Parathyroid adenoma (tissue), 2 donors: Measurements from ENCODE around the gene ABTB1.

ENCODE experiments used
- H2AFZ ChIP-seq: fragments of 300-600 bp; sonication (generic); one replicate; pipeline ENCODE4 v1.7.0; 2017; ENCODE audit warnings: antibody characterized with exemption, mild to moderate bottlenecking
- H3K27ac ChIP-seq: fragments of 300-600 bp; sonication (generic); one replicate; pipeline ENCODE4 v1.7.0; 2017
- H3K27me3 ChIP-seq: fragments of 300-600 bp; sonication (generic); one replicate; pipeline ENCODE4 v1.7.0; 2017; ENCODE audit warnings: low read length; ENCODE audit not compliant: control insufficient read depth, insufficient read depth
- H3K36me3 ChIP-seq: fragments of 300-600 bp; sonication (generic); one replicate; pipeline ENCODE4 v1.7.0; 2017; ENCODE audit warnings: low read length; ENCODE audit not compliant: control insufficient read depth, insufficient read depth
- H3K4me1 ChIP-seq: fragments of 300-600 bp; sonication (generic); one replicate; pipeline ENCODE4 v1.7.0; 2017; ENCODE audit warnings: control low read depth
- H3K4me2 ChIP-seq: fragments of 300-600 bp; sonication (generic); one replicate; pipeline ENCODE4 v1.7.0; 2017; ENCODE audit warnings: low read length
- H3K4me3 ChIP-seq: fragments of 300-600 bp; sonication (generic); one replicate; pipeline ENCODE4 v1.7.0; 2017; ENCODE audit warnings: low read depth, low read length
- H3K79me2 ChIP-seq: fragments of 300-600 bp; sonication (generic); one replicate; pipeline ENCODE4 v1.7.0; 2017; ENCODE audit warnings: control low read depth
- H3K9ac ChIP-seq: fragments of 300-600 bp; sonication (generic); one replicate; pipeline ENCODE4 v1.7.0; 2017; ENCODE audit warnings: mild to moderate bottlenecking
- H3K9me3 ChIP-seq: fragments of 300-600 bp; sonication (generic); one replicate; pipeline ENCODE4 v1.7.0; 2017; ENCODE audit warnings: low read length; ENCODE audit not compliant: control insufficient read depth
- CTCF ChIP-seq: fragments of 300-600 bp; sonication (generic); IDR thresholded peaks from one replicate; pipeline ENCODE4 v1.7.0; 2017; ENCODE audit warnings: antibody characterized with exemption, mild to moderate bottlenecking
- donor health status: primary hyperparathyroidism.

ABTB1 gene

GRCh38 chr3:127662001-127662469 lies 10.7 kb upstream of the ABTB1 start:
- TF ChIP-seq CTCF: no peak
- Histone ChIP-seq H3K27me3 (no peaks in the 10 kb centered on the region), H3K4me3 (no peak overlapping the region), H3K9me3 (no peaks in the 10 kb centered on the region), H3K79me2 (no peaks in the 10 kb centered on the region), H3K36me3 (no peaks in the 10 kb centered on the region), H2AFZ (no peak overlapping the region), H3K4me1 (no peaks in the 10 kb centered on the region), H3K27ac (no peak overlapping the region), H3K4me2 (no peak overlapping the region), H3K9ac (no peak overlapping the region)

- Histone ChIP-seq H3K27ac (no peak overlapping the region), H3K9ac (no peak overlapping the region), H3K9me3 (no peaks in the 10 kb centered on the region), H3K4me1 (no peaks in the 10 kb centered on the region), H3K4me3 (no peak overlapping the region), H3K4me2 (no peak overlapping the region), H2AFZ (no peak overlapping the region), H3K79me2 (no peaks in the 10 kb centered on the region), H3K27me3 (no peaks in the 10 kb centered on the region), H3K36me3 (no peaks in the 10 kb centered on the region)
- no peak for TF ChIP-seq CTCF
Observed at GRCh38 chr3:127663151-127663550, 9.6 kb upstream of the ABTB1 start.

- Histone ChIP-seq H3K4me2 (no peak overlapping the region), H3K4me1 (no peaks in the 10 kb centered on the region), H3K9me3 (no peaks in the 10 kb centered on the region), H3K27ac (no peak overlapping the region), H3K27me3 (no peaks in the 10 kb centered on the region), H2AFZ (no peak overlapping the region), H3K36me3 (no peaks in the 10 kb centered on the region), H3K9ac (no peak overlapping the region), H3K79me2 (no peaks in the 10 kb centered on the region), H3K4me3 (no peak overlapping the region)
- no peak for TF ChIP-seq CTCF
Observed at GRCh38 chr3:127665165-127665564, 7.6 kb upstream of the ABTB1 start.

- Histone ChIP-seq H3K27ac (no peak overlapping the region), H3K79me2 (no peaks in the 10 kb centered on the region), H3K36me3 (no peaks in the 10 kb centered on the region), H3K27me3 (no peaks in the 10 kb centered on the region), H3K9me3 (no peaks in the 10 kb centered on the region), H3K4me1 (no peaks in the 10 kb centered on the region), H3K9ac (no peak overlapping the region), H3K4me2 (no peak overlapping the region), H2AFZ (no peak overlapping the region), H3K4me3 (no peak overlapping the region)
- TF ChIP-seq CTCF: no peak
Observed at GRCh38 chr3:127665586-127665985, 7.2 kb upstream of the ABTB1 start.

GRCh38 chr3:127666676-127667075 lies 6.1 kb upstream of the ABTB1 start:
- no peak overlapping the region for H3K4me2 ChIP-seq
- H3K36me3 ChIP-seq: no peaks in the 10 kb centered on the region
- H3K27ac ChIP-seq: no peak overlapping the region
- TF ChIP-seq CTCF: no peak
- H3K27me3 ChIP-seq: no peaks in the 10 kb centered on the region
- H2AFZ ChIP-seq: no peak overlapping the region
- no peaks in the 10 kb centered on the region for H3K79me2 ChIP-seq
- no peak overlapping the region for H3K4me3 ChIP-seq
- no peak overlapping the region for H3K9ac ChIP-seq
- peaks cover under 1% of the 10 kb centered on the region for H3K4me1 ChIP-seq
- no peaks in the 10 kb centered on the region for H3K9me3 ChIP-seq
